HG02798 (cell line): ENCODE data around the gene PIP4K2C.
A peak's percentile ranks its signal among the peaks of the same experiment; 100 is the strongest.

Experiments
- ATAC-seq: cut with Tn5 transposase; IDR thresholded peaks from one replicate; pipeline ENCODE4 v1.9.1; 2021; ENCODE audit warnings: mild to moderate bottlenecking; ENCODE audit not compliant: unreplicated experiment, poor library complexity

PIP4K2C gene

GRCh38 chr12:57590864-57591781 lies at the start of gene PIP4K2C:
Gene PIP4K2C (plus strand): TSS chr12:57591192. CDS start chr12:57591290, 98 bp downstream.
- ATAC-seq, result peak; percentile 97

GRCh38 chr12:57541717-57542116 lies 49.3 kb upstream of the PIP4K2C start:
- ATAC-seq, result no peak

GRCh38 chr12:57543581-57543980 lies 47.4 kb upstream of the PIP4K2C start:
- no peak for ATAC-seq

- no peak for ATAC-seq
Observed at GRCh38 chr12:57545809-57546437, 45.1 kb upstream of the PIP4K2C start.

- ATAC-seq, result peak; percentile 98
Observed at GRCh38 chr12:57546438-57547287, 44.3 kb upstream of the PIP4K2C start, which contains the start of gene DCTN2. Gene DCTN2 (minus strand): TSS chr12:57547192. CDS start chr12:57547063, 129 bp downstream.

- no peak for ATAC-seq
Observed at GRCh38 chr12:57547288-57548012, 43.5 kb upstream of the PIP4K2C start.

GRCh38 chr12:57548013-57548315 lies 43.0 kb upstream of the PIP4K2C start:
- ATAC-seq, result no peak

- no peak for ATAC-seq
Observed at GRCh38 chr12:57548488-57548887, 42.5 kb upstream of the PIP4K2C start.

- ATAC-seq, result no peak
Observed at GRCh38 chr12:57549203-57549908, 41.6 kb upstream of the PIP4K2C start.

- ATAC-seq, result no peak
Observed at GRCh38 chr12:57549909-57550640, 40.9 kb upstream of the PIP4K2C start, which contains the start of gene KIF5A. Gene KIF5A (plus strand): TSS chr12:57550044. CDS start chr12:57550272, 228 bp downstream.

GRCh38 chr12:57550641-57551549 lies 40.1 kb upstream of the PIP4K2C start:
- ATAC-seq, result no peak

- ATAC-seq, result no peak
Observed at GRCh38 chr12:57551637-57552305, 39.2 kb upstream of the PIP4K2C start.

- no peak for ATAC-seq
Observed at GRCh38 chr12:57552306-57552651, 38.7 kb upstream of the PIP4K2C start.

GRCh38 chr12:57552835-57553313 lies 38.1 kb upstream of the PIP4K2C start:
- ATAC-seq, result no peak

- ATAC-seq, result no peak
Observed at GRCh38 chr12:57553343-57554202, 37.4 kb upstream of the PIP4K2C start.

- no peak for ATAC-seq
Observed at GRCh38 chr12:57554453-57554852, 36.5 kb upstream of the PIP4K2C start.
